PC-9 (cell line): Measurements from ENCODE around the gene DNAH6. TPM values are rescaled to one million over a fixed set of nuclear protein-coding genes. Genes with fewer than 3 reads are reported as not detected.

Experiments used
- BruUV-seq: library from RNA; stranded (reverse); fragments of 400-500 nt; replicated peaks from 2 replicates; lab custom pipeline; 2021; lab: Mats Ljungman, UMichigan
- CTCF ChIA-PET: fragments of 300-600 bp; sonication (Branson Sonifier 250); formaldehyde crosslinking; loops from one replicate; lab custom pipeline; 2022; ENCODE audit warnings: antibody characterized with exemption; lab: Charles Lee
- POLR2A ChIA-PET: fragments of 300-600 bp; sonication (Branson Sonifier 250); formaldehyde crosslinking; loops from one replicate; lab custom pipeline; 2022; ENCODE audit warnings: antibody characterized with exemption; ENCODE audit not compliant: unreplicated experiment; lab: Charles Lee
- DNase-seq, 2 experiments: peaks; one replicate each; pipeline versions ENCODE4 v3.0.0 to v3.0.0-alpha.2; 2015 to 2022; ENCODE audit warnings: mixed read lengths in 1 of 2
- H2AFZ ChIP-seq: fragments of 200-600 bp; sonication (generic); 2 replicates; pipeline ENCODE4 v1.8.1; 2017; ENCODE audit warnings: antibody characterized with exemption
- H3F3A ChIP-seq: fragments of 200-600 bp; sonication (generic); 2 replicates; pipeline ENCODE4 v1.8.1; 2017; ENCODE audit warnings: antibody characterized with exemption, mild to moderate bottlenecking, low read depth; ENCODE audit not compliant: insufficient read depth
- H3K27ac ChIP-seq: fragments of 200-600 bp; sonication (generic); 2 replicates; pipeline ENCODE4 v1.6.1; 2016; ENCODE audit warnings: mixed run types
- H3K27me3 ChIP-seq: fragments of 200-600 bp; sonication (generic); 2 replicates; pipeline ENCODE4 v1.6.1; 2016; ENCODE audit warnings: low read depth, mixed run types; ENCODE audit not compliant: insufficient read depth
- H3K36me3 ChIP-seq: fragments of 200-600 bp; sonication (generic); 2 replicates; pipeline ENCODE4 v1.6.1; 2016; ENCODE audit warnings: low read depth, mixed run types
- H3K4me1 ChIP-seq: fragments of 200-600 bp; sonication (generic); replicated peaks from 2 replicates; pipeline ENCODE4 v1.6.1; 2016; ENCODE audit warnings: mixed run types; ENCODE audit not compliant: insufficient read depth
- H3K4me2 ChIP-seq: fragments of 200-600 bp; sonication (generic); 2 replicates; pipeline ENCODE4 v1.6.1; 2017; ENCODE audit warnings: mixed run types
- H3K4me3 ChIP-seq: fragments of 200-600 bp; sonication (generic); 2 replicates; pipeline ENCODE4 v1.6.1; 2016; ENCODE audit warnings: mixed run types
- H3K79me2 ChIP-seq: fragments of 200-600 bp; sonication (generic); 2 replicates; pipeline ENCODE4 v1.6.1; 2017; ENCODE audit warnings: low read depth, mixed run types
- H3K9me2 ChIP-seq: fragments of 200-600 bp; sonication (generic); 2 replicates; pipeline ENCODE4 v1.8.1; 2017; ENCODE audit warnings: mild to moderate bottlenecking; ENCODE audit not compliant: insufficient read depth
- H3K9me3 ChIP-seq: fragments of 200-600 bp; sonication (generic); 2 replicates; pipeline ENCODE4 v1.8.1; 2016; ENCODE audit warnings: low read depth; ENCODE audit not compliant: insufficient read depth
- H4K20me1 ChIP-seq: fragments of 200-600 bp; sonication (generic); 2 replicates; pipeline ENCODE4 v1.8.1; 2017; ENCODE audit not compliant: insufficient read depth
- EZH2 ChIP-seq: fragments of 200-600 bp; sonication (generic); IDR thresholded peaks from 2 replicates; pipeline ENCODE4 v1.8.0; 2017; ENCODE audit warnings: antibody characterized with exemption, low read depth
- intact Hi-C: fragments of 100-400 bp; cut with micrococcal nuclease; formaldehyde crosslinking; loops from one replicate; pipeline ENCODE4 v1.10.0; 2022; ENCODE audit not compliant: unreplicated experiment
- total RNA-seq: library from RNA; stranded (reverse); gene quantifications from 2 replicates; pipeline ENCODE4 v1.2.3, GENCODE V29; 2021
- TF ChIP-seq, protein P1 (sequence below): fragments of 200-600 bp; sonication (generic); conservative IDR thresholded peaks from 2 replicates; pipeline ENCODE4 v1.6.1; 2017; ENCODE audit warnings: mixed run types, antibody characterized with exemption, mild to moderate bottlenecking, moderate library complexity

DNAH6 gene
- total RNA-seq, 1 experiment from 2014 or later: not detected

DNA sequence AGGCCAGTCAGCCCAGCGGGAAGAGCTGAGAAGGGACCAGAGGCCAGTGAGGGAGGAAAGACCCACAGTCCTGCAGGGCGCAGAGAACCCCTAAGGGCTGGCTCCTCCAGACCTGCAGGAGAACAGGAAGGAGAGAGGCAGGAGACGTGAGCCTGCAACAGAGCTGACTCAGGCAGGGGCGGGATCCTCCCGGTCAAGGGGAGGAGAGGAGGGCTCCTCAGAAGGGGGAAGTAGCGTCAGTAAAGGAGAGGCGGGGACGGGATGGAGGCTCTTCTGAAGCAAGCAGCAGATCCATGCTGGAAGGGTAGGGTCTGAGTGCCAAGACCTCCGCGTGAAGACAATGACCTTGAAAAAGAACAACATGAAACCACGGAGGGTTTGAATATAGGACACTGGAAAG, 313.8 kb downstream of the DNAH6 start:
- no peak overlapping the region for H3K4me2 ChIP-seq
- no peaks in the 10 kb centered on the region for H3K9me2 ChIP-seq
- POLR2A ChIA-PET: no interaction called here
- CTCF ChIA-PET: no interaction called here
- no peak for DNase-seq
- intact Hi-C loops: no loop called here
- no peak for TF ChIP-seq EZH2
- TF ChIP-seq, protein P1, sequence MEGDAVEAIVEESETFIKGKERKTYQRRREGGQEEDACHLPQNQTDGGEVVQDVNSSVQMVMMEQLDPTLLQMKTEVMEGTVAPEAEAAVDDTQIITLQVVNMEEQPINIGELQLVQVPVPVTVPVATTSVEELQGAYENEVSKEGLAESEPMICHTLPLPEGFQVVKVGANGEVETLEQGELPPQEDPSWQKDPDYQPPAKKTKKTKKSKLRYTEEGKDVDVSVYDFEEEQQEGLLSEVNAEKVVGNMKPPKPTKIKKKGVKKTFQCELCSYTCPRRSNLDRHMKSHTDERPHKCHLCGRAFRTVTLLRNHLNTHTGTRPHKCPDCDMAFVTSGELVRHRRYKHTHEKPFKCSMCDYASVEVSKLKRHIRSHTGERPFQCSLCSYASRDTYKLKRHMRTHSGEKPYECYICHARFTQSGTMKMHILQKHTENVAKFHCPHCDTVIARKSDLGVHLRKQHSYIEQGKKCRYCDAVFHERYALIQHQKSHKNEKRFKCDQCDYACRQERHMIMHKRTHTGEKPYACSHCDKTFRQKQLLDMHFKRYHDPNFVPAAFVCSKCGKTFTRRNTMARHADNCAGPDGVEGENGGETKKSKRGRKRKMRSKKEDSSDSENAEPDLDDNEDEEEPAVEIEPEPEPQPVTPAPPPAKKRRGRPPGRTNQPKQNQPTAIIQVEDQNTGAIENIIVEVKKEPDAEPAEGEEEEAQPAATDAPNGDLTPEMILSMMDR: no peak
- no TSS peak for BruUV-seq
- no peaks in the 10 kb centered on the region for H4K20me1 ChIP-seq
- H3K27me3 ChIP-seq: peaks cover 31% of the 10 kb centered on the region
- H3K27ac ChIP-seq: no peak overlapping the region
- no peak overlapping the region for H3K4me3 ChIP-seq
- no peaks in the 10 kb centered on the region for H3F3A ChIP-seq
- H2AFZ ChIP-seq: no peak overlapping the region
- no peaks in the 10 kb centered on the region for H3K79me2 ChIP-seq
- no peaks in the 10 kb centered on the region for H3K9me3 ChIP-seq
- no peaks in the 10 kb centered on the region for H3K36me3 ChIP-seq
- H3K4me1 ChIP-seq: no peaks in the 10 kb centered on the region

DNA sequence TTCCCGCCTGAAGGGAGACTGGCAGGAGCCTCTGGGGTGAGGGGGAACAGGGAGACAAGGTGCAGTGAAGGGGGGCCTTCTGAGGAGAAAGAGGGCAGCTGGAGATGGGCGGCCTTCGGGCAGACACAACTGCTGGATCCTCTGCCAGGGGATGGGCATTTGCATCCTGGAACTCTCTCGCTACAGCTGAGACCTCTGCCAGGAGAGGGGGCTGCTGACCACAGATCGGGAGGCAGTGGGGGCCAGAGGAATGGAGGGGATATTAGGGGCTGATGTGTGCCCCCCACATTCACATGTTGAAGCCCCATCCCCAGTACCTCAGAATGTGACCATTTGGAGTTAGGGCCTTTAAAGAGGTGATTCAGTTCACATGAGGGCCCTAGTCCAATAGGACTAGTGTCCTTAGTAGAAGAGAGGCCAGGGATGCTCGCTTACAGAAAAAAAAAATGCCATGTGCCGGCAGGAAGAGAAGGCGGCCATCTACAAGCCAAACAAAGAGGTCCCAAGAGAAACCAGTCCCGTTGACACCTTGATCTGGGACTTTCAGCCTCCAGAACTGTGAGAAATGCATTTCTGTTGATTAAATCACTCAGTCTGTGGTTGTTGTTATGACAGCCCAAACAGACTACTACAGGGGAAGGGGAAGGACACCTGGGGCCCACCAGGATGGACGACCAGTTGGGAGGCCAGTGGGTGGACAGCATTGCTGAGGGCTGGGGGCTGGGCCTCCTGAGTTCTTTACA, 314.6 kb downstream of the DNAH6 start:
- H3K27me3 ChIP-seq: peaks cover 22% of the 10 kb centered on the region; the same call in 1 of the 2 replicates
- no TSS peak for BruUV-seq
- no peak overlapping the region for H3K4me2 ChIP-seq
- DNase-seq: no peak
- H3K4me3 ChIP-seq: no peak overlapping the region
- TF ChIP-seq, protein P1: no peak
- no peak for TF ChIP-seq EZH2
- H2AFZ ChIP-seq: no peak overlapping the region
- H3K27ac ChIP-seq: no peak overlapping the region
- H3K4me1 ChIP-seq: no peaks in the 10 kb centered on the region
- H3K79me2 ChIP-seq: no peaks in the 10 kb centered on the region
- CTCF ChIA-PET: no interaction called here
- H3F3A ChIP-seq: no peaks in the 10 kb centered on the region
- POLR2A ChIA-PET: no interaction called here
- intact Hi-C loops: no loop called here
- H3K9me2 ChIP-seq: no peaks in the 10 kb centered on the region
- no peaks in the 10 kb centered on the region for H3K9me3 ChIP-seq
- H4K20me1 ChIP-seq: no peaks in the 10 kb centered on the region
- no peaks in the 10 kb centered on the region for H3K36me3 ChIP-seq

DNA sequence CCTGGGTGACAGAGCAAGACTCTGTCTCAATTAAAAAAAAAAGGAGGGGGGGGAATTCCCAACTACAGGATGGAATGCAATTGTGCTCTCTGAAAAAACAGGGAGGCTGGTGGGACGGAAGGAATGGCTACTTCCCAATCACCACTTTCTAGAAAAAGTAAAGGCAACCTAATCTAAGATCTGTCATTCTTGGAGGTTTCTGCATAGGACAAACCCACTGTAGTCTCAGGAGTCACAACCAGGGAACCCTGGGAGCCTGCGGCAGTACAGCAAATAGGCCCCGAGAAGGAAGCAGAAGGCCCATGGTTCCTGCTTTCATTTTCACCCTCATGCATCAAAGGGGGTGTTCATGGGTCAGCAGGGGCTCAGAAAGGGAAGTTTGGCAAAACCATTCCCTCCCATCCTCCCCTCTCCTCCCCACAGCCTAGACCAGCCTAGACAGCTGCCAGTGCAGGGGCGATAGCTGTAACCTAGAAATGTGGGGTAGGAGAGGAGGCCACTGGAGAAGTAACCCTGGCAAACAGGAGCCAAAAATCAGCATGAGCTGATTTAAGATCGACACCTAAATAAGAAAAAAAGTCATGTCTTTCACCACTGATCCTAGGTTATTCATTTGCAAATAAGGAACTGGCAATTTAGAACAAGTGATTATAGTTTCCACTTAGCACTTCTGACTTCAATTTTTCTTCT, 316.6 kb downstream of the DNAH6 start:
- H3K9me2 ChIP-seq: no peaks in the 10 kb centered on the region
- peaks cover 14% of the 10 kb centered on the region; the same call in 1 of the 2 replicates for H3K27me3 ChIP-seq
- H3K27ac ChIP-seq: no peak overlapping the region
- intact Hi-C loops: no loop called here
- no TSS peak for BruUV-seq
- no peaks in the 10 kb centered on the region for H3K79me2 ChIP-seq
- no peak overlapping the region for H3K4me2 ChIP-seq
- no peaks in the 10 kb centered on the region for H3K36me3 ChIP-seq
- CTCF ChIA-PET: no interaction called here
- no peak for TF ChIP-seq EZH2
- H2AFZ ChIP-seq: no peak overlapping the region
- no peak overlapping the region for H3K4me3 ChIP-seq
- H3F3A ChIP-seq: no peaks in the 10 kb centered on the region
- H3K9me3 ChIP-seq: no peaks in the 10 kb centered on the region
- DNase-seq: no peak
- H3K4me1 ChIP-seq: no peaks in the 10 kb centered on the region
- no peaks in the 10 kb centered on the region for H4K20me1 ChIP-seq
- POLR2A ChIA-PET: no interaction called here
